HepG2 (cell line): ENCODE data around the gene SETD2. TPM values are rescaled to one million over a fixed set of nuclear protein-coding genes. Genes with fewer than 3 reads are reported as not detected.

Experiments used
- ATAC-seq: fragments of 200-7000 bp; cut with Tn5 transposase; 3 replicates; pipeline ENCODE4 v1.9.1; 2020; ENCODE audit warnings: mild to moderate bottlenecking, moderate library complexity
- BruUV-seq: library from RNA; stranded (reverse); fragments of 400-500 nt; replicated peaks from 2 replicates; lab custom pipeline; 2021; lab: Mats Ljungman, UMichigan
- CTCF ChIA-PET: fragments of 300-600 bp; formaldehyde crosslinking; extraction: SDS; loops from one replicate; lab custom pipeline; 2021; ENCODE audit warnings: low total read pairs, inconsistent platforms, low intra/inter-chr PET ratio; lab: Yijun Ruan, JAX
- POLR2A ChIA-PET: fragments of 350-600 bp; sonication (Branson Sonifier 250); formaldehyde crosslinking; loops from one replicate; lab custom pipeline; 2020; ENCODE audit warnings: antibody characterized with exemption, inconsistent platforms; lab: Yijun Ruan, JAX
- DNase-seq: peaks from one replicate; pipeline ENCODE4 v3.0.0-alpha.2; 2015; ENCODE audit warnings: low spot score
- FAIRE-seq: peaks from 3 replicates; lab custom pipeline; 2011; peaks lifted over from hg19 to GRCh38; lab: Jason Lieb, UNC
- H2AFZ ChIP-seq: one replicate; pipeline ENCODE4 v1.6.1; 2011; ENCODE audit warnings: low read length, inconsistent platforms
- H3K27ac ChIP-seq: fragments of 300-600 bp; 3 replicates; pipeline ENCODE4 v1.8.0; 2011; ENCODE audit warnings: mixed run types, mild to moderate bottlenecking, mixed read lengths, low read length, inconsistent platforms; ENCODE audit not compliant: insufficient read depth; ENCODE audit errors: extremely low read length
- H3K27me3 ChIP-seq, 2 experiments: fragments of 200-600 bp in 1 of 2; 2 replicates in 1 of 2; 3 replicates in 1 of 2; pipeline versions ENCODE4 v1.6.0 to v1.8.0; 2011; ENCODE audit warnings: low read length in 2 of 2, mild to moderate bottlenecking in 2 of 2, moderate library complexity in 2 of 2, inconsistent platforms in 1 of 2; ENCODE audit not compliant: insufficient read depth in 2 of 2, control insufficient read depth in 1 of 2
- H3K36me3 ChIP-seq, 2 experiments: fragments of 200-600 bp in 1 of 2; replicated peaks in 1 of 2; 2 replicates in 1 of 2; 3 replicates in 1 of 2; pipeline versions ENCODE4 v1.5.1 to v1.8.0; 2011; ENCODE audit warnings: low read length in 2 of 2, inconsistent platforms in 1 of 2; ENCODE audit not compliant: insufficient read depth in 2 of 2, control insufficient read depth in 1 of 2
- H3K4me1 ChIP-seq: 2 replicates; pipeline ENCODE4 v1.5.1; 2012; ENCODE audit warnings: low read length, inconsistent platforms; ENCODE audit not compliant: insufficient read depth
- H3K4me2 ChIP-seq: 2 replicates; pipeline ENCODE4 v1.6.0; 2011; ENCODE audit warnings: low read depth, low read length, inconsistent platforms
- H3K4me3 ChIP-seq, 3 experiments: fragments of 200-600 bp in 1 of 3; sonication (generic), shearing (Covaris generic) in 1 of 3; replicated peaks in 1 of 3; 2 replicates each; pipeline ENCODE4 v1.5.1; 2011 to 2016; ENCODE audit warnings: low read length in 3 of 3, inconsistent platforms in 2 of 3, low read depth in 2 of 3, mild to moderate bottlenecking in 2 of 3, control low read depth in 1 of 3, mixed read lengths in 1 of 3; ENCODE audit not compliant: insufficient read depth in 1 of 3
- H3K79me2 ChIP-seq: one replicate; pipeline ENCODE4 v1.6.1; 2011; ENCODE audit warnings: low read length, inconsistent platforms; ENCODE audit not compliant: insufficient read depth
- H3K9ac ChIP-seq: 2 replicates; pipeline ENCODE4 v1.6.0; 2011; ENCODE audit warnings: mild to moderate bottlenecking, low read depth, low read length, inconsistent platforms; ENCODE audit not compliant: insufficient read depth
- H3K9me3 ChIP-seq: 2 replicates; pipeline ENCODE4 v1.5.1; 2012; ENCODE audit warnings: mild to moderate bottlenecking, low read length
- H4K20me1 ChIP-seq: 2 replicates; pipeline ENCODE4 v1.6.0; 2011; ENCODE audit warnings: inconsistent platforms, mild to moderate bottlenecking, low read length, moderate library complexity; ENCODE audit not compliant: insufficient read depth
- KAT8 ChIP-seq: IDR thresholded peaks from 2 replicates; pipeline ENCODE4 v1.6.1; 2016; ENCODE audit warnings: missing genetic modification reagents, missing compliant biosample characterization
- KDM1A ChIP-seq: IDR thresholded peaks from 2 replicates; pipeline ENCODE4 v1.6.1; 2016; ENCODE audit warnings: missing compliant biosample characterization
- KDM2A ChIP-seq: sonication (generic); formaldehyde crosslinking; IDR thresholded peaks from 2 replicates; pipeline ENCODE4 v1.4.0; 2020; ENCODE audit warnings: low read depth, missing genetic modification reagents, borderline replicate concordance
- MTF2 ChIP-seq: sonication (generic); formaldehyde crosslinking; IDR thresholded peaks from 2 replicates; pipeline ENCODE4 v1.5.0; 2020; ENCODE audit warnings: missing genetic modification reagents, borderline replicate concordance
- SOX6 ChIP-seq, 2 experiments: fragments of 450-650 bp in 1 of 2; sonication (generic) in 1 of 2; formaldehyde crosslinking in 1 of 2; IDR thresholded peaks; 2 replicates each; pipeline versions ENCODE4 v1.4.0 to v1.6.1; 2017 to 2020; ENCODE audit warnings: antibody characterized with exemption in 1 of 2, mild to moderate bottlenecking in 1 of 2, missing genetic modification reagents in 1 of 2
- ZNF329 ChIP-seq: sonication (generic); formaldehyde crosslinking; IDR thresholded peaks from 2 replicates; pipeline ENCODE4 v1.9.0; 2021; ENCODE audit warnings: low read depth, mild to moderate bottlenecking, missing genetic modification reagents
- ZNF766 ChIP-seq: sonication (generic); formaldehyde crosslinking; IDR thresholded peaks from 2 replicates; pipeline ENCODE4 v1.5.0; 2020; ENCODE audit warnings: missing genetic modification reagents, borderline replicate concordance
- WGBS: methylation state at CpG from one replicate; pipeline ENCODE4 v1.1.6; 2017; ENCODE audit warnings: low lambda C conversion rate; 5-methylcytosine and 5-hydroxymethylcytosine counted together
- in situ Hi-C: cut with HindIII; loops from 2 replicates; pipeline ENCODE4 v1.10.0; 2017; ENCODE audit warnings: low pct_unique_long_range_greater_than_20kb; ENCODE audit not compliant: extremely low pct_ligation_motif_present
- intact Hi-C: fragments of 100-400 bp; cut with micrococcal nuclease; formaldehyde crosslinking; loops from one replicate; pipeline ENCODE4 v1.10.0; 2022; ENCODE audit not compliant: unreplicated experiment
- polyA plus RNA-seq, 8 experiments: library from polyadenylated mRNA; depleted of rRNA in 3 of 8; stranded (reverse) in 7 of 8; unstranded in 1 of 8; fragments of >200 nt; fragmentation: Illumina TruSeq in 4 of 8; extraction: Trizol in 4 of 8; gene quantifications; 2 replicates each; pipeline versions ENCODE4 v1.2.1 to v1.2.3, GENCODE V29; 2011 to 2016; ENCODE audit warnings: low read depth in 4 of 8, missing spikeins in 1 of 8, mixed read lengths in 1 of 8; ENCODE audit not compliant: insufficient read depth in 1 of 8
- total RNA-seq, 5 experiments: library from RNA; depleted of rRNA; stranded (reverse); fragments of >200 nt; fragmentation: Illumina TruSeq; extraction: Trizol; gene quantifications; 2 replicates each; pipeline ENCODE4 v1.2.3, GENCODE V29; 2016; ENCODE audit warnings: low read depth in 1 of 5
- TF ChIP-seq, protein P1 (sequence below): sonication (generic); formaldehyde crosslinking; IDR thresholded peaks from 2 replicates; pipeline ENCODE4 v1.4.0; 2020; ENCODE audit warnings: low read depth, missing genetic modification reagents

Gene SETD2
- total and polyA plus RNA-seq, 2 of the 13 experiments (the other 11 are each of a cell fraction or from before 2014, with no cell fraction given) = 14.2 to 24.2 TPM

DNA sequence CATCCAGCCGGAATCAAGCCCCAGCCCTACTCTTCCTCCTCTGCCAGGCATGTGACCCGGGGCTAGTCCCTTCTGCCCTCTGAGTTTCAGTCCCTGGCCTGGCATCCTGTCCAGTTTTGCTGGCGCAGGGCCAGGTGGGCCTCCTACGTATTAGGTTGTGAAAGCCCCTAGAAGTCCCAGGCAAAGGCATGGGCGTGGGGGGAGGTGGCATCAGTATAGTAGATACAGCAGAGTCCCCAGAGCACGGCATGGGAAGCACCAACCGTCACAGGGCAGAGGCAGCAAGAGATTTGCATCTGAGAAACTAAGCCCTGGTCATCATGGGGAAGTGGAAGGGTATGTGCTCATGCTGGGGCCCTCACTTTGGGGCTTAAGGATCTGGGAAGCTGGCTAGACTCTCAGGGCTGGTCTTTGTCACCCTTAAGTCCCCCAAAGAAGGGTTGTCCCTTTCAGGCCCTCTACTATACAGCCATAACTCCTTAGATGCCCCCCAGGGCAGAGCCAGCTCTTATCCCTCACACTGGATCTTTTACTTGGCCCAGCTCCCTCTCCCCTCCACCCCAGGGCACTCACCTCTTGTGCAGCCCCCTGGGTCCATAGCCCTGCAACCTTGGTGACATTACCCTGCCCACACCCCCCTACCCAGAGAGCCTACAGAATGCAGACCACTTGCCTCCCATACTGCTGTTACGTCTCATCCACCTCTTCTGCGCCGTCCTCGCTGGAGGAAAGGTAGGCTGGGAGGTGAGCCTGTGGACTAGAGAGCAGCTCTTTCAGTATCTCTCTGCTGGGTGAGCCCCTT, 173.1 kb downstream of the SETD2 start (continued):
- TF ChIP-seq, protein P1, sequence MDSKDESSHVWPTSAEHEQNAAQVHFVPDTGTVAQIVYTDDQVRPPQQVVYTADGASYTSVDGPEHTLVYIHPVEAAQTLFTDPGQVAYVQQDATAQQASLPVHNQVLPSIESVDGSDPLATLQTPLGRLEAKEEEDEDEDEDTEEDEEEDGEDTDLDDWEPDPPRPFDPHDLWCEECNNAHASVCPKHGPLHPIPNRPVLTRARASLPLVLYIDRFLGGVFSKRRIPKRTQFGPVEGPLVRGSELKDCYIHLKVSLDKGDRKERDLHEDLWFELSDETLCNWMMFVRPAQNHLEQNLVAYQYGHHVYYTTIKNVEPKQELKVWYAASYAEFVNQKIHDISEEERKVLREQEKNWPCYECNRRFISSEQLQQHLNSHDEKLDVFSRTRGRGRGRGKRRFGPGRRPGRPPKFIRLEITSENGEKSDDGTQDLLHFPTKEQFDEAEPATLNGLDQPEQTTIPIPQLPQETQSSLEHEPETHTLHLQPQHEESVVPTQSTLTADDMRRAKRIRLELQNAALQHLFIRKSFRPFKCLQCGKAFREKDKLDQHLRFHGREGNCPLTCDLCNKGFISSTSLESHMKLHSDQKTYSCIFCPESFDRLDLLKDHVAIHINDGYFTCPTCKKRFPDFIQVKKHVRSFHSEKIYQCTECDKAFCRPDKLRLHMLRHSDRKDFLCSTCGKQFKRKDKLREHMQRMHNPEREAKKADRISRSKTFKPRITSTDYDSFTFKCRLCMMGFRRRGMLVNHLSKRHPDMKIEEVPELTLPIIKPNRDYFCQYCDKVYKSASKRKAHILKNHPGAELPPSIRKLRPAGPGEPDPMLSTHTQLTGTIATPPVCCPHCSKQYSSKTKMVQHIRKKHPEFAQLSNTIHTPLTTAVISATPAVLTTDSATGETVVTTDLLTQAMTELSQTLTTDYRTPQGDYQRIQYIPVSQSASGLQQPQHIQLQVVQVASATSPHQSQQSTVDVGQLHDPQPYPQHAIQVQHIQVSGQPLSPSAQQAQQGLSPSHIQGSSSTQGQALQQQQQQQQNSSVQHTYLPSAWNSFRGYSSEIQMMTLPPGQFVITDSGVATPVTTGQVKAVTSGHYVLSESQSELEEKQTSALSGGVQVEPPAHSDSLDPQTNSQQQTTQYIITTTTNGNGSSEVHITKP (CRISPR knock-in tag) = no peak
- no peak for TF ChIP-seq KDM2A (CRISPR knock-in tag)
- no peak for TF ChIP-seq KDM1A (CRISPR knock-in tag)
- no peak for TF ChIP-seq MTF2 (CRISPR knock-in tag)
- TF ChIP-seq ZNF766 (CRISPR knock-in tag) = no peak
- TF ChIP-seq SOX6 (IDR thresholded peaks at IDR 0.05) = no peak
- no peak for TF ChIP-seq SOX6 (CRISPR knock-in tag; IDR thresholded peaks at IDR 0.05)

GRCh38 chr3:46989146-46989810, 174.6 kb downstream of the SETD2 start:
- ChIA-PET CTCF (no interaction called here), POLR2A (no interaction called here)
- WGBS = 92% methylated on average over 17 of the region's 17 CpGs
- ATAC-seq (no peak), FAIRE-seq (no peak), DNase-seq (no peak)
- BruUV-seq = no TSS peak
- in situ Hi-C loops (no loop called here), intact Hi-C loops (no loop called here)
- Histone ChIP-seq H3K4me3 (no peak overlapping the region), H3K27ac (no peak overlapping the region), H3K27me3 (no peaks in the 10 kb centered on the region), H3K36me3 (no peaks in the 10 kb centered on the region), H3K4me2 (no peak overlapping the region), H3K79me2 (no peaks in the 10 kb centered on the region), H3K4me1 (peaks cover 6% of the 10 kb centered on the region; the same call in 1 of the 2 replicates), H3K9ac (no peak overlapping the region), H3K9me3 (no peaks in the 10 kb centered on the region), H2AFZ (no peak overlapping the region), H4K20me1 (no peaks in the 10 kb centered on the region)
- TF ChIP-seq KAT8 (CRISPR knock-in tag) = no peak
- TF ChIP-seq ZNF329 (CRISPR knock-in tag) = no peak
